ENCODE data around the gene SQSTM1. TPM values are rescaled to one million over a fixed set of nuclear protein-coding genes. Genes with fewer than 3 reads are reported as not detected.
A peak's percentile ranks its signal among the peaks of the same experiment; 100 is the strongest.

The SQSTM1 gene
- total and polyA plus RNA-seq, 10 donors, result 105 to 328 (median 276) TPM

GRCh38 chr5:179863449-179864085, 42.9 kb downstream of the SQSTM1 start:
- no peaks in the 10 kb centered on the region for H3K27me3 ChIP-seq (replicated peaks in 1 of 7)

GRCh38 chr5:179864686-179865085, 44.0 kb downstream of the SQSTM1 start:
- DNase-seq, result peak; percentile 63
- Histone ChIP-seq H3K36me3 (peaks cover 0 to 79% (median 37%) of the 10 kb centered on the region in 6 donors), H3K9me3 (peaks cover 0 to 6% (median 0%) of the 10 kb centered on the region in 8 donors), H3K27ac (no peak overlapping the region), H3K27me3 (replicated peaks in 1 of 7) (no peaks in the 10 kb centered on the region), H3K4me1 (peaks cover 0 to 25% (median 4%) of the 10 kb centered on the region in 6 donors), H3K4me3 (no peak overlapping the region)
- 93 to 100% (median 96%) methylated on average over 5 to 7 of the region's 7 CpGs for WGBS, 5 donors
- peak in 1 of 3 donors; percentile 24 for TF ChIP-seq POLR2AphosphoS5 (IDR thresholded peaks at IDR 0.05)
- no peak for TF ChIP-seq POLR2A (IDR thresholded peaks at IDR 0.05)
- no peak for TF ChIP-seq CTCF (IDR thresholded peaks at IDR 0.05 in 8 of 11, conservative IDR thresholded peaks at IDR 0.05 in 3 of 11)
- intact Hi-C loops (cut with DNase I; ENCODE audit: low total_unique reads), result no loop called here

More at GRCh38 chr5:179863449-179864085, 42.9 kb downstream of the SQSTM1 start:
- peaks cover 0 to 6% (median 0%) of the 10 kb centered on the region in 8 donors for H3K9me3 ChIP-seq
- H3K36me3 ChIP-seq, result peaks cover 0 to 68% (median 33%) of the 10 kb centered on the region in 6 donors
- intact Hi-C loops (cut with DNase I; ENCODE audit: low total_unique reads), result no loop called here
- no peak overlapping the region for H3K4me3 ChIP-seq
- 96 to 98% (median 96%) methylated on average over 24 to 31 of the region's 31 CpGs for WGBS, 5 donors
- DNase-seq, result peak; percentile 63
- peak in 2 of 3 donors; percentile 12 to 55 for TF ChIP-seq POLR2AphosphoS5 (IDR thresholded peaks at IDR 0.05)
- TF ChIP-seq POLR2A (IDR thresholded peaks at IDR 0.05), result no peak
- H3K4me1 ChIP-seq, result peaks cover 0 to 32% (median 11%) of the 10 kb centered on the region in 6 donors
- no peak overlapping the region for H3K27ac ChIP-seq

- Histone ChIP-seq H3K27ac (peak overlapping the region in 2 of 8 donors; percentile 10 to 36), H3K36me3 (peaks cover 0 to 89% (median 45%) of the 10 kb centered on the region in 6 donors), H3K4me3 (no peak overlapping the region), H3K4me1 (peaks cover 0 to 21% (median 0%) of the 10 kb centered on the region in 6 donors), H3K9me3 (peaks cover 0 to 6% (median 0%) of the 10 kb centered on the region in 8 donors), H3K27me3 (replicated peaks in 1 of 7) (no peaks in the 10 kb centered on the region)
- DNase-seq, result peak; percentile 72
- intact Hi-C loops (cut with DNase I; ENCODE audit: low total_unique reads), result no loop called here
- WGBS, 5 donors, result 85 to 91% (median 89%) methylated on average over 15 of the region's 15 CpGs
- TF ChIP-seq POLR2A (IDR thresholded peaks at IDR 0.05), result no peak
- no peak for TF ChIP-seq CTCF (IDR thresholded peaks at IDR 0.05 in 8 of 11, conservative IDR thresholded peaks at IDR 0.05 in 3 of 11)
- no peak for TF ChIP-seq POLR2AphosphoS5 (IDR thresholded peaks at IDR 0.05)
These were observed 45.0 kb downstream of the SQSTM1 start for GRCh38 chr5:179865491-179866240.

GRCh38 chr5:179866241-179867078, 45.8 kb downstream of the SQSTM1 start:
- peak; percentile 60 for DNase-seq
- H3K27me3 ChIP-seq (replicated peaks in 1 of 7), result no peaks in the 10 kb centered on the region
- peaks cover 0 to 21% (median 0%) of the 10 kb centered on the region in 6 donors for H3K4me1 ChIP-seq
- H3K27ac ChIP-seq, result peak overlapping the region in 1 of 8 donors; percentile 36
- peaks cover 0 to 97% (median 53%) of the 10 kb centered on the region in 6 donors for H3K36me3 ChIP-seq
- intact Hi-C loops (cut with DNase I; ENCODE audit: low total_unique reads), result no loop called here
- no peak overlapping the region for H3K4me3 ChIP-seq
- H3K9me3 ChIP-seq, result peaks cover 0 to 6% (median 0%) of the 10 kb centered on the region in 8 donors
- TF ChIP-seq POLR2AphosphoS5 (IDR thresholded peaks at IDR 0.05) (peak in 2 of 3 donors; percentile 15 to 32), POLR2A (IDR thresholded peaks at IDR 0.05) (no peak), CTCF (IDR thresholded peaks at IDR 0.05 in 8 of 11, conservative IDR thresholded peaks at IDR 0.05 in 3 of 11) (peak in 3 of 11 experiments; percentile 11 to 15 (median 15))
- 82 to 88% (median 86%) methylated on average over 16 to 21 of the region's 21 CpGs for WGBS, 5 donors

Measured in spleen (tissue), 11 donors.